ENCODE measurements around the gene FBXL13. TPM values are rescaled to one million over a fixed set of nuclear protein-coding genes. Genes with fewer than 3 reads are reported as not detected.

Gene FBXL13
- total and polyA plus RNA-seq, 2 of the 8 experiments (the other 6 are each of a cell fraction or from before 2014, with no cell fraction given): 1.2 to 2.8 TPM

GRCh38 chr7:102813191-102814024, 261.2 kb downstream of the FBXL13 start:
- Histone ChIP-seq H3K18ac (ENCODE audit: extremely low read depth, low read length) (no peak overlapping the region), H2BK12ac (ENCODE audit: low read depth, low read length) (no peak overlapping the region), H3K36me3 (ENCODE audit: control insufficient read depth in 2 of 4, insufficient read depth in 4 of 4, low read length in 3 of 4) (no peaks in the 10 kb centered on the region), H3K56ac (replicated peaks; ENCODE audit: insufficient read length, low read depth, low read length) (no peak overlapping the region), H2AFZ (ENCODE audit: low read length) (no peak overlapping the region), H3K9me3 (ENCODE audit: insufficient read depth in 2 of 2, low read depth in 1 of 2, low read length in 1 of 2) (no peaks in the 10 kb centered on the region), H3K79me2 (ENCODE audit: control insufficient read depth in 1 of 2, insufficient read depth in 2 of 2, low read length in 2 of 2) (no peaks in the 10 kb centered on the region), H3K27ac (ENCODE audit: low read depth, low read length) (no peak overlapping the region), H3K4ac (replicated peaks; ENCODE audit: insufficient read length, low read depth, low read length) (no peak overlapping the region), H3K14ac (ENCODE audit: insufficient read length) (no peak overlapping the region), H3K23ac (ENCODE audit: insufficient read length) (no peak overlapping the region), H3K27me3 (replicated peaks in 1 of 4; ENCODE audit: control insufficient read depth in 3 of 4, extremely low read depth in 1 of 4, insufficient read depth in 3 of 4, low read length in 3 of 4) (no peaks in the 10 kb centered on the region), H4K20me1 (replicated peaks in 1 of 2; ENCODE audit: control insufficient read depth in 1 of 2, insufficient read depth in 2 of 2, low read length in 2 of 2) (no peaks in the 10 kb centered on the region), H3K23me2 (ENCODE audit: low read depth, low read length) (no peaks in the 10 kb centered on the region), H3K4me3 (ENCODE audit: extremely low read depth in 1 of 4, insufficient read depth in 2 of 4, low read depth in 3 of 4, low read length in 4 of 4) (no peak overlapping the region), H2BK120ac (replicated peaks; ENCODE audit: low read depth, low read length) (no peak overlapping the region), H2BK5ac (ENCODE audit: low read depth, low read length) (no peak overlapping the region), H2BK15ac (ENCODE audit: low read length) (no peak overlapping the region), H3K4me1 (replicated peaks in 1 of 4; ENCODE audit: control insufficient read depth in 3 of 4, insufficient read depth in 4 of 4, low read length in 3 of 4) (no peaks in the 10 kb centered on the region), H3K4me2 (ENCODE audit: insufficient read depth in 1 of 2, low read depth in 2 of 2, low read length in 2 of 2) (no peak overlapping the region), H3K79me1 (ENCODE audit: low read depth, low read length) (no peaks in the 10 kb centered on the region), H2BK20ac (ENCODE audit: low read length) (no peak overlapping the region), H2AK5ac (ENCODE audit: low read depth, low read length) (no peak overlapping the region), H4K8ac (ENCODE audit: extremely low read depth, insufficient read depth, low read length) (no peak overlapping the region), H4K5ac (ENCODE audit: insufficient read length, low read depth, low read length) (no peak overlapping the region), H3K9ac (replicated peaks in 1 of 4; ENCODE audit: extremely low read depth in 1 of 4, low read depth in 3 of 4, low read length in 3 of 4) (no peak overlapping the region), H4K91ac (replicated peaks; ENCODE audit: insufficient read length, low read length) (no peak overlapping the region)
- DNase-seq (ENCODE audit: low read depth in 1 of 2, low spot score in 2 of 2) (no peak), FAIRE-seq (no peak)
- ChIA-PET CTCF (ENCODE audit: partially characterized antibody) (interaction anchor here (1.3 kb wide), 1 partner anchor 249 kb away, joined by 3 read pairs; no protein-coding TSS in a partner anchor), POLR2A (ENCODE audit: partially characterized antibody) (interaction anchor here (1.0 kb wide), 1 partner anchor 8 kb away, joined by 3 read pairs; no protein-coding TSS in a partner anchor)
- WGBS, 2 experiments (ENCODE audit: extremely low coverage in 1 of 2, insufficient coverage in 1 of 2, insufficient read length in 1 of 2, insufficient replicate concordance in 2 of 2, low coverage in 1 of 2, low lambda C conversion rate in 2 of 2, missing lambda C conversion rate in 1 of 2): 74% methylated on average over 2 of the region's 2 CpGs; no CpG with 5 or more reads in 1 of the 2 experiments
- TF ChIP-seq CTBP2 (IDR thresholded peaks at IDR 0.05; ENCODE audit: borderline replicate concordance, insufficient read depth, insufficient read length, low read length): no peak
- no peak for TF ChIP-seq MAFK (IDR thresholded peaks at IDR 0.05; ENCODE audit: low read depth, low read length)
- TF ChIP-seq HDAC6 (IDR thresholded peaks at IDR 0.05; ENCODE audit: low read depth, low read length): no peak
- TF ChIP-seq YY1 (IDR thresholded peaks at IDR 0.05; ENCODE audit: low read depth, low read length): no peak
- no peak for TF ChIP-seq ATF3 (IDR thresholded peaks at IDR 0.05; ENCODE audit: insufficient read depth, low read depth, low read length)
- TF ChIP-seq SIX5 (IDR thresholded peaks at IDR 0.05; ENCODE audit: low read depth, low read length): no peak
- no peak for TF ChIP-seq HDAC2 (IDR thresholded peaks at IDR 0.05; ENCODE audit: borderline replicate concordance in 1 of 2, low read depth in 2 of 2, low read length in 2 of 2)
- TF ChIP-seq RBBP5 (IDR thresholded peaks at IDR 0.05; ENCODE audit: borderline replicate concordance, low read depth, low read length): no peak
- TF ChIP-seq TBP (IDR thresholded peaks at IDR 0.05; ENCODE audit: low read depth, low read length): no peak
- TF ChIP-seq CBX5 (IDR thresholded peaks at IDR 0.05; ENCODE audit: low read depth, low read length): no peak
- TF ChIP-seq CHD2 (IDR thresholded peaks at IDR 0.05; ENCODE audit: low read length): no peak
- TF ChIP-seq KDM4A (IDR thresholded peaks at IDR 0.05; ENCODE audit: low read depth, low read length, severe bottlenecking): no peak

Data from H1 (cell line).